ENCODE measurements around the gene EIF2A. TPM values are rescaled to one million over a fixed set of nuclear protein-coding genes. Genes with fewer than 3 reads are reported as not detected.

EIF2A gene
- total RNA-seq, 1 donor from 2014 or later = 65.7 TPM

- Mint-ChIP-seq H3K27ac (ENCODE audit: unreplicated experiment) (no peak overlapping the region), H3K4me3 (no peak overlapping the region), H3K27me3 (ENCODE audit: low read depth) (no peaks in the 10 kb centered on the region), H3K36me3 (ENCODE audit: low read depth) (no peaks in the 10 kb centered on the region), H3K9me3 (peaks cover 7% of the 10 kb centered on the region), H3K4me1 (peaks cover 7% of the 10 kb centered on the region)
- no peak for DNase-seq (ENCODE audit: low read depth, low spot score)
- no peak for TF ChIP-seq CTCF (conservative IDR thresholded peaks at IDR 0.05)
Observed at GRCh38 chr3:150520408-150520807, 26.2 kb upstream of the EIF2A start.

GRCh38 chr3:150521463-150521862 is 25.1 kb upstream of the EIF2A start:
- H3K4me1 Mint-ChIP-seq = peaks cover 7% of the 10 kb centered on the region
- TF ChIP-seq CTCF (conservative IDR thresholded peaks at IDR 0.05) = no peak
- H3K27ac Mint-ChIP-seq (ENCODE audit: unreplicated experiment) = no peak overlapping the region
- H3K27me3 Mint-ChIP-seq (ENCODE audit: low read depth) = no peaks in the 10 kb centered on the region
- no peak for DNase-seq (ENCODE audit: low read depth, low spot score)
- no peak overlapping the region for H3K4me3 Mint-ChIP-seq
- no peaks in the 10 kb centered on the region for H3K36me3 Mint-ChIP-seq (ENCODE audit: low read depth)
- H3K9me3 Mint-ChIP-seq = peaks cover 7% of the 10 kb centered on the region

GRCh38 chr3:150523538-150523937 is 23.0 kb upstream of the EIF2A start:
- no peak for DNase-seq (ENCODE audit: low read depth, low spot score)
- Mint-ChIP-seq H3K4me3 (no peak overlapping the region), H3K27me3 (ENCODE audit: low read depth) (peaks cover 3% of the 10 kb centered on the region), H3K27ac (ENCODE audit: unreplicated experiment) (no peak overlapping the region), H3K9me3 (no peaks in the 10 kb centered on the region), H3K36me3 (ENCODE audit: low read depth) (no peaks in the 10 kb centered on the region), H3K4me1 (peaks cover 14% of the 10 kb centered on the region)
- no peak for TF ChIP-seq CTCF (conservative IDR thresholded peaks at IDR 0.05)

- Mint-ChIP-seq H3K4me1 (peaks cover 7% of the 10 kb centered on the region), H3K27me3 (ENCODE audit: low read depth) (peaks cover 3% of the 10 kb centered on the region), H3K4me3 (no peak overlapping the region), H3K27ac (ENCODE audit: unreplicated experiment) (no peak overlapping the region), H3K9me3 (no peaks in the 10 kb centered on the region), H3K36me3 (ENCODE audit: low read depth) (no peaks in the 10 kb centered on the region)
- no peak for DNase-seq (ENCODE audit: low read depth, low spot score)
- TF ChIP-seq CTCF (conservative IDR thresholded peaks at IDR 0.05) = no peak
Observed at GRCh38 chr3:150527464-150528255, 18.9 kb upstream of the EIF2A start.

- TF ChIP-seq CTCF (conservative IDR thresholded peaks at IDR 0.05) = peak; percentile 62
- DNase-seq (ENCODE audit: low read depth, low spot score) = no peak
Observed at GRCh38 chr3:150528354-150528797, 18.2 kb upstream of the EIF2A start.

More at GRCh38 chr3:150528354-150528797, 18.2 kb upstream of the EIF2A start:
- Mint-ChIP-seq H3K4me1 (peaks cover 7% of the 10 kb centered on the region), H3K27me3 (ENCODE audit: low read depth) (peaks cover 3% of the 10 kb centered on the region), H3K4me3 (no peak overlapping the region), H3K9me3 (no peaks in the 10 kb centered on the region), H3K27ac (ENCODE audit: unreplicated experiment) (no peak overlapping the region), H3K36me3 (ENCODE audit: low read depth) (no peaks in the 10 kb centered on the region)
